ENCODE measurements around the gene NECAB3. TPM values are rescaled to one million over a fixed set of nuclear protein-coding genes. Genes with fewer than 3 reads are reported as not detected.

The NECAB3 gene
- total RNA-seq, 2 experiments from 2014 or later, result 27.3 to 36.2 TPM

- Mint-ChIP-seq H3K27me3 (no peaks in the 10 kb centered on the region), H3K36me3 (ENCODE audit: low read depth) (no peaks in the 10 kb centered on the region), H3K9me3 (peaks cover under 1% of the 10 kb centered on the region), H3K4me1 (peaks cover 33% of the 10 kb centered on the region), H3K4me3 (no peak overlapping the region), H3K27ac (no peak overlapping the region)
- ChIA-PET POLR2A (interaction anchor here (0.7 to 4.8 kb wide), 3 partner anchors 27 to 39 kb away, joined by 3 to 28 read pairs (median 3); partner anchors contain the start of genes ACTL10, PXMP4 and ZNF341), CTCF (no interaction called here)
- no peak for DNase-seq
Measured at GRCh38 chr20:33693289-33693688, 19.1 kb upstream of the NECAB3 start.

- H3K27ac Mint-ChIP-seq, result peak overlapping the region; percentile 95
- DNase-seq, result peak; percentile 64
- CTCF ChIA-PET, result interaction anchor here (0.5 to 2.0 kb wide), 5 partner anchors 21 to 1086 kb away, joined by 3 to 5 read pairs (median 4); partner anchors contain the start of genes ACTL10 and PXMP4
- POLR2A ChIA-PET, result interaction anchor here (1.3 to 5.4 kb wide), 8 partner anchors 11 to 422 kb away, joined by 4 to 58 read pairs (median 8); partner anchors contain the start of genes ACTL10, EIF2S2, PXMP4 and ZNF341
- no peaks in the 10 kb centered on the region for H3K27me3 Mint-ChIP-seq
- H3K36me3 Mint-ChIP-seq (ENCODE audit: low read depth), result peaks cover 5% of the 10 kb centered on the region
- H3K9me3 Mint-ChIP-seq, result no peaks in the 10 kb centered on the region
- peak overlapping the region; percentile 47 for H3K4me3 Mint-ChIP-seq
- peaks cover 55% of the 10 kb centered on the region for H3K4me1 Mint-ChIP-seq
Measured at GRCh38 chr20:33689973-33690372, 15.7 kb upstream of the NECAB3 start.

GRCh38 chr20:33689493-33689892 is 15.3 kb upstream of the NECAB3 start:
- ChIA-PET POLR2A (interaction anchor here (1.3 to 5.4 kb wide), 6 partner anchors 10 to 423 kb away, joined by 4 to 58 read pairs (median 16); partner anchors contain the start of genes ACTL10, EIF2S2, PXMP4 and ZNF341), CTCF (interaction anchor here (0.5 to 2.1 kb wide), 6 partner anchors 21 to 1086 kb away, joined by 3 to 6 read pairs (median 4); partner anchors contain the start of genes ACTL10 and PXMP4)
- Mint-ChIP-seq H3K36me3 (ENCODE audit: low read depth) (peaks cover 9% of the 10 kb centered on the region), H3K27ac (peak overlapping the region; percentile 95), H3K4me1 (peaks cover 60% of the 10 kb centered on the region), H3K4me3 (peak overlapping the region; percentile 11), H3K27me3 (no peaks in the 10 kb centered on the region), H3K9me3 (no peaks in the 10 kb centered on the region)
- no peak for DNase-seq

GRCh38 chr20:33688938-33689424 is 14.8 kb upstream of the NECAB3 start:
- peak overlapping the region; percentile 95 for H3K27ac Mint-ChIP-seq
- ChIA-PET POLR2A (interaction anchor here (1.3 to 5.4 kb wide), 8 partner anchors 10 to 423 kb away, joined by 4 to 58 read pairs (median 15); partner anchors contain the start of genes ACTL10, C20orf144, EIF2S2 and PXMP4), CTCF (interaction anchor here (1.1 to 2.1 kb wide), 3 partner anchors 9 to 31 kb away, joined by 3 to 6 read pairs (median 4); partner anchors contain the start of gene PXMP4)
- no peak overlapping the region for H3K4me3 Mint-ChIP-seq
- peaks cover 11% of the 10 kb centered on the region for H3K36me3 Mint-ChIP-seq (ENCODE audit: low read depth)
- peaks cover 65% of the 10 kb centered on the region for H3K4me1 Mint-ChIP-seq
- DNase-seq, result no peak
- H3K27me3 Mint-ChIP-seq, result no peaks in the 10 kb centered on the region
- no peaks in the 10 kb centered on the region for H3K9me3 Mint-ChIP-seq

- DNase-seq, result no peak
- ChIA-PET CTCF (interaction anchor here (1.0 to 2.1 kb wide), 5 partner anchors 9 to 245 kb away, joined by 3 to 6 read pairs (median 4); partner anchors contain the start of genes ACTL10 and PXMP4), POLR2A (interaction anchor here (1.3 to 5.4 kb wide), 8 partner anchors 9 to 44 kb away, joined by 4 to 58 read pairs (median 8); partner anchors contain the start of genes ACTL10, C20orf144, PXMP4 and ZNF341)
- H3K4me3 Mint-ChIP-seq, result no peak overlapping the region
- H3K4me1 Mint-ChIP-seq, result peaks cover 68% of the 10 kb centered on the region
- H3K27me3 Mint-ChIP-seq, result no peaks in the 10 kb centered on the region
- no peaks in the 10 kb centered on the region for H3K9me3 Mint-ChIP-seq
- peaks cover 11% of the 10 kb centered on the region for H3K36me3 Mint-ChIP-seq (ENCODE audit: low read depth)
- peak overlapping the region; percentile 95 for H3K27ac Mint-ChIP-seq
Measured at GRCh38 chr20:33687993-33688937, 14.0 kb upstream of the NECAB3 start.

GRCh38 chr20:33687370-33687915 is 13.2 kb upstream of the NECAB3 start:
- no peak for DNase-seq
- H3K27ac Mint-ChIP-seq, result peak overlapping the region; percentile 76
- peaks cover 76% of the 10 kb centered on the region for H3K4me1 Mint-ChIP-seq
- no peak overlapping the region for H3K4me3 Mint-ChIP-seq
- ChIA-PET POLR2A (interaction anchor here (1.0 to 5.4 kb wide), 8 partner anchors 8 to 198 kb away, joined by 3 to 58 read pairs (median 8); partner anchors contain the start of genes ACTL10, C20orf144, CBFA2T2 and PXMP4), CTCF (interaction anchor here (0.6 to 2.1 kb wide), 6 partner anchors 8 to 246 kb away, joined by 3 to 6 read pairs (median 4); partner anchors contain the start of genes ACTL10, PXMP4 and ZNF341)
- no peaks in the 10 kb centered on the region for H3K9me3 Mint-ChIP-seq
- no peaks in the 10 kb centered on the region for H3K27me3 Mint-ChIP-seq
- peaks cover 14% of the 10 kb centered on the region for H3K36me3 Mint-ChIP-seq (ENCODE audit: low read depth)

- DNase-seq, result no peak
- peak overlapping the region; percentile 60 for H3K4me3 Mint-ChIP-seq
- ChIA-PET POLR2A (interaction anchor here (1.0 to 5.4 kb wide), 9 partner anchors 8 to 425 kb away, joined by 3 to 58 read pairs (median 7); partner anchors contain the start of genes ACTL10, C20orf144, CBFA2T2 and EIF2S2), CTCF (interaction anchor here (0.6 to 1.3 kb wide), 4 partner anchors 20 to 246 kb away, joined by 3 to 4 read pairs (median 3); partner anchors contain the start of genes ACTL10 and ZNF341)
- H3K9me3 Mint-ChIP-seq, result no peaks in the 10 kb centered on the region
- peaks cover 78% of the 10 kb centered on the region for H3K4me1 Mint-ChIP-seq
- H3K27me3 Mint-ChIP-seq, result no peaks in the 10 kb centered on the region
- peak overlapping the region; percentile 76 for H3K27ac Mint-ChIP-seq
- peaks cover 18% of the 10 kb centered on the region for H3K36me3 Mint-ChIP-seq (ENCODE audit: low read depth)
Measured at GRCh38 chr20:33686984-33687366, 12.7 kb upstream of the NECAB3 start.

- Mint-ChIP-seq H3K36me3 (ENCODE audit: low read depth) (peaks cover 23% of the 10 kb centered on the region), H3K27me3 (no peaks in the 10 kb centered on the region), H3K4me1 (peaks cover 81% of the 10 kb centered on the region), H3K27ac (peak within 1 kb of the TSS; percentile 94), H3K9me3 (no peaks in the 10 kb centered on the region), H3K4me3 (peak within 1 kb of the TSS; percentile 94)
- POLR2A ChIA-PET, result interaction anchor here (1.0 to 9.3 kb wide), 14 partner anchors 7 to 426 kb away, joined by 3 to 312 read pairs (median 10); partner anchors contain the start of genes ACTL10, C20orf144, CBFA2T2 and CHMP4B
- DNase-seq, result peak; percentile 98
- CTCF ChIA-PET, result interaction anchor here (1.0 to 1.8 kb wide), 2 partner anchors 20 to 34 kb away, joined by 4 to 12 read pairs; partner anchors contain the start of genes ACTL10 and PXMP4
Measured at GRCh38 chr20:33686100-33686983, 12.1 kb upstream of the NECAB3 start, which contains the start of gene E2F1. Gene E2F1, minus strand, starts transcription at chr20:33686385. Its CDS starts 121 bp downstream, at chr20:33686264.

GRCh38 chr20:33685328-33686099 is 11.3 kb upstream of the NECAB3 start:
- Mint-ChIP-seq H3K27ac (peak overlapping the region; percentile 94), H3K9me3 (no peaks in the 10 kb centered on the region), H3K27me3 (no peaks in the 10 kb centered on the region), H3K36me3 (ENCODE audit: low read depth) (peaks cover 29% of the 10 kb centered on the region), H3K4me3 (peak overlapping the region; percentile 94), H3K4me1 (peaks cover 84% of the 10 kb centered on the region)
- CTCF ChIA-PET, result interaction anchor here (1.0 to 1.8 kb wide), 7 partner anchors 11 to 47 kb away, joined by 3 to 12 read pairs (median 4); partner anchors contain the start of genes ACTL10, NECAB3, PXMP4 and ZNF341
- peak; percentile 77 for DNase-seq
- POLR2A ChIA-PET, result interaction anchor here (0.8 to 9.3 kb wide), 10 partner anchors 17 to 427 kb away, joined by 3 to 312 read pairs (median 6); partner anchors contain the start of genes ACTL10, C20orf144, CBFA2T2 and CHMP4B

- CTCF ChIA-PET, result interaction anchor here (1.0 to 1.8 kb wide), 7 partner anchors 10 to 48 kb away, joined by 3 to 12 read pairs (median 4); partner anchors contain the start of genes ACTL10, NECAB3, PXMP4 and ZNF341
- POLR2A ChIA-PET, result interaction anchor here (0.8 to 9.3 kb wide), 10 partner anchors 16 to 428 kb away, joined by 3 to 312 read pairs (median 6); partner anchors contain the start of genes ACTL10, C20orf144, CBFA2T2 and CHMP4B
Measured at GRCh38 chr20:33684533-33685327, 10.5 kb upstream of the NECAB3 start.

More at GRCh38 chr20:33684533-33685327, 10.5 kb upstream of the NECAB3 start:
- H3K4me3 Mint-ChIP-seq, result peak overlapping the region; percentile 94
- peaks cover 84% of the 10 kb centered on the region for H3K4me1 Mint-ChIP-seq
- H3K36me3 Mint-ChIP-seq (ENCODE audit: low read depth), result peaks cover 36% of the 10 kb centered on the region
- no peaks in the 10 kb centered on the region for H3K9me3 Mint-ChIP-seq
- no peaks in the 10 kb centered on the region for H3K27me3 Mint-ChIP-seq
- no peak for DNase-seq
- peak overlapping the region; percentile 94 for H3K27ac Mint-ChIP-seq
